Body of pancreas (tissue), 4 donors: ENCODE measurements around the gene IL37.

Experiments used
- CTCF ChIP-seq, 7 experiments: fragments of 450-650 bp in 4 of 7; fragments of 200-600 bp in 3 of 7; sonication (generic) in 3 of 7; IDR thresholded peaks; one replicate each; pipeline ENCODE4 v1.5.1; 2016 to 2019; ENCODE audit warnings: antibody characterized with exemption in 7 of 7
- POLR2A ChIP-seq, 3 donors: fragments of 450-650 bp; IDR thresholded peaks; one replicate each; pipeline ENCODE4 v1.6.1; 2016; ENCODE audit warnings: antibody characterized with exemption in 3 of 3, mild to moderate bottlenecking in 2 of 3

GRCh38 chr2:112876257-112876970 lies 34.6 kb upstream of the IL37 start:
- TF ChIP-seq CTCF (IDR thresholded peaks at IDR 0.05) (no peak), POLR2A (IDR thresholded peaks at IDR 0.05) (no peak)
